Panc1 (cell line): ENCODE measurements around the gene FGD2.

Source experiments
- CTCF ChIP-seq: fragments of 450-650 bp; IDR thresholded peaks from 2 replicates; pipeline ENCODE4 v1.5.1; 2017; ENCODE audit warnings: mild to moderate bottlenecking
- POLR2AphosphoS5 ChIP-seq: IDR thresholded peaks from 2 replicates; pipeline ENCODE4 v1.6.1; 2012; ENCODE audit warnings: mild to moderate bottlenecking, low read depth, low read length, moderate library complexity
- REST ChIP-seq, 2 experiments: IDR thresholded peaks; 2 replicates each; pipeline ENCODE4 v1.6.1; 2011 to 2012; ENCODE audit warnings: low read depth in 2 of 2, control low read depth in 1 of 2, low read length in 1 of 2, mild to moderate bottlenecking in 1 of 2, moderate library complexity in 1 of 2; ENCODE audit not compliant: insufficient read depth in 1 of 2
- TCF7L2 ChIP-seq: IDR thresholded peaks from 2 replicates; pipeline ENCODE4 v1.6.1; 2011; ENCODE audit warnings: mild to moderate bottlenecking, low read depth, low read length, inconsistent platforms

- TF ChIP-seq CTCF, result no peak
- TF ChIP-seq REST (IDR thresholded peaks at IDR 0.05; ENCODE audit: insufficient read depth in 1 of 2, low read depth in 2 of 2, low read length in 1 of 2), result no peak
- no peak for TF ChIP-seq POLR2AphosphoS5
- no peak for TF ChIP-seq TCF7L2
These were observed 3.3 kb downstream of the FGD2 start for GRCh38 chr6:37008484-37009465.
